H1 (cell line): ENCODE measurements around the gene TMEM244. TPM values are rescaled to one million over a fixed set of nuclear protein-coding genes. Genes with fewer than 3 reads are reported as not detected.

Experiments used
- CREB1 ChIP-seq: IDR thresholded peaks from 2 replicates; pipeline ENCODE4 v1.6.1; 2012; ENCODE audit warnings: inconsistent platforms
- CTBP2 ChIP-seq: IDR thresholded peaks from 2 replicates; pipeline ENCODE4 v1.7.0; 2011; ENCODE audit warnings: borderline replicate concordance, mild to moderate bottlenecking, moderate library complexity, mixed read lengths, low read length; ENCODE audit not compliant: insufficient read depth, insufficient read length
- MAFK ChIP-seq: IDR thresholded peaks from 2 replicates; pipeline ENCODE4 v1.6.1; 2012; ENCODE audit warnings: low read depth, mild to moderate bottlenecking, improper control_type of control experiment, low read length
- POLR2AphosphoS5 ChIP-seq: IDR thresholded peaks from 2 replicates; pipeline ENCODE4 v1.6.1; 2011; ENCODE audit warnings: low read depth, low read length
- RAD21 ChIP-seq, 2 experiments: IDR thresholded peaks in 1 of 2; conservative IDR thresholded peaks in 1 of 2; 2 replicates each; pipeline ENCODE4 v1.6.1; 2011; ENCODE audit warnings: low read depth in 2 of 2, low read length in 2 of 2, improper control_type of control experiment in 1 of 2, inconsistent platforms in 1 of 2, mild to moderate bottlenecking in 1 of 2, moderate library complexity in 1 of 2
- SP2 ChIP-seq: IDR thresholded peaks from 2 replicates; pipeline ENCODE4 v1.6.1; 2012; ENCODE audit warnings: mild to moderate bottlenecking, low read length, inconsistent platforms
- polyA plus RNA-seq, 7 experiments: library from polyadenylated mRNA; depleted of rRNA in 3 of 7; stranded (reverse) in 5 of 7; unstranded in 2 of 7; fragments of >200 nt in 5 of 7; fragments of 200-250 nt in 2 of 7; gene quantifications; 1 replicate in 5 of 7; 2 replicates in 1 of 7; 4 replicates in 1 of 7; pipeline versions ENCODE4 v1.2.1 to v1.2.3, GENCODE V29; 2011 to 2013; ENCODE audit warnings: missing spikeins in 2 of 7, mixed read lengths in 2 of 7
- total RNA-seq: library from RNA; stranded (reverse); fragmentation: NEBNext Ultra II Directional; extraction: Animal tissue kit (Norgen Biotek cat#: 25700); gene quantifications from 2 replicates; pipeline ENCODE4 v1.2.1, GENCODE V29; 2021
- TF ChIP-seq, protein P1 (sequence below): IDR thresholded peaks from 2 replicates; pipeline ENCODE4 v1.6.1; 2012; ENCODE audit warnings: low read length, inconsistent platforms

Gene TMEM244
- total and polyA plus RNA-seq, 2 of the 8 experiments (the other 6 are each of a cell fraction or from before 2014, with no cell fraction given) = not detected

GRCh38 chr6:129786548-129786947 lies 74.6 kb downstream of the TMEM244 start (continued):
- TF ChIP-seq, protein P1, sequence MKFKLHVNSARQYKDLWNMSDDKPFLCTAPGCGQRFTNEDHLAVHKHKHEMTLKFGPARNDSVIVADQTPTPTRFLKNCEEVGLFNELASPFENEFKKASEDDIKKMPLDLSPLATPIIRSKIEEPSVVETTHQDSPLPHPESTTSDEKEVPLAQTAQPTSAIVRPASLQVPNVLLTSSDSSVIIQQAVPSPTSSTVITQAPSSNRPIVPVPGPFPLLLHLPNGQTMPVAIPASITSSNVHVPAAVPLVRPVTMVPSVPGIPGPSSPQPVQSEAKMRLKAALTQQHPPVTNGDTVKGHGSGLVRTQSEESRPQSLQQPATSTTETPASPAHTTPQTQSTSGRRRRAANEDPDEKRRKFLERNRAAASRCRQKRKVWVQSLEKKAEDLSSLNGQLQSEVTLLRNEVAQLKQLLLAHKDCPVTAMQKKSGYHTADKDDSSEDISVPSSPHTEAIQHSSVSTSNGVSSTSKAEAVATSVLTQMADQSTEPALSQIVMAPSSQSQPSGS = no peak
- TF ChIP-seq CTBP2 = no peak
- TF ChIP-seq MAFK = no peak
- TF ChIP-seq RAD21 (IDR thresholded peaks at IDR 0.05 in 1 of 2, conservative IDR thresholded peaks at IDR 0.05 in 1 of 2; ENCODE audit: low read depth in 2 of 2, low read length in 2 of 2) = no peak
- no peak for TF ChIP-seq POLR2AphosphoS5
- TF ChIP-seq CREB1 = no peak
- TF ChIP-seq SP2 = no peak
